OCI-LY1 (cell line): ENCODE measurements around the gene FCN1.

Experiments used
- H2AFZ ChIP-seq: fragments of 200-600 bp; sonication (generic), shearing (Covaris generic); 2 replicates; pipeline ENCODE4 v1.6.0; 2014; ENCODE audit warnings: antibody characterized with exemption, mild to moderate bottlenecking, low read length
- H3F3A ChIP-seq: fragments of 200-600 bp; sonication (generic), shearing (Covaris generic); 2 replicates; pipeline ENCODE4 v1.6.0; 2014; ENCODE audit warnings: mild to moderate bottlenecking, antibody characterized with exemption, low read length, moderate library complexity; ENCODE audit not compliant: insufficient read depth
- H3K27ac ChIP-seq: fragments of 200-600 bp; sonication (generic); 2 replicates; pipeline ENCODE4 v1.5.1; 2014; ENCODE audit warnings: low read length, mixed run types, mild to moderate bottlenecking, low read depth; ENCODE audit not compliant: poor library complexity, severe bottlenecking
- H3K27me3 ChIP-seq: fragments of 200-600 bp; sonication (generic); 2 replicates; pipeline ENCODE4 v1.6.0; 2014; ENCODE audit warnings: antibody characterized with exemption, mild to moderate bottlenecking, low read length, moderate library complexity; ENCODE audit not compliant: insufficient read depth
- H3K36me3 ChIP-seq: fragments of 200-600 bp; sonication (generic); 2 replicates; pipeline ENCODE4 v1.6.1; 2014; ENCODE audit warnings: mild to moderate bottlenecking, antibody characterized with exemption, low read length, moderate library complexity, mixed read lengths; ENCODE audit not compliant: insufficient read depth
- H3K4me1 ChIP-seq: fragments of 200-600 bp; sonication (generic); 2 replicates; pipeline ENCODE4 v1.5.1; 2014; ENCODE audit warnings: mild to moderate bottlenecking, low read length, moderate library complexity; ENCODE audit not compliant: insufficient read depth, severe bottlenecking
- H3K4me2 ChIP-seq: fragments of 200-600 bp; sonication (generic), shearing (Covaris generic); 2 replicates; pipeline ENCODE4 v1.6.1; 2014; ENCODE audit warnings: low read length
- H3K4me3 ChIP-seq: fragments of 200-600 bp; sonication (generic); 2 replicates; pipeline ENCODE4 v1.5.1; 2014; ENCODE audit warnings: low read length, low read depth, mild to moderate bottlenecking, mixed read lengths; ENCODE audit not compliant: poor library complexity, severe bottlenecking
- H3K79me2 ChIP-seq: fragments of 200-600 bp; shearing (Covaris generic); 2 replicates; pipeline ENCODE4 v1.6.1; 2016; ENCODE audit warnings: mixed run types, low read length, mixed read lengths; ENCODE audit not compliant: insufficient read depth
- H3K9ac ChIP-seq: fragments of 200-600 bp; sonication (generic), shearing (Covaris generic); 2 replicates; pipeline ENCODE4 v1.6.1; 2014; ENCODE audit warnings: mild to moderate bottlenecking, low read length, mixed read lengths
- H3K9me2 ChIP-seq: fragments of 200-600 bp; sonication (generic), shearing (Covaris generic); 2 replicates; pipeline ENCODE4 v1.6.1; 2014; ENCODE audit warnings: low read depth, mild to moderate bottlenecking, low read length, mixed read lengths
- H3K9me3 ChIP-seq: fragments of 200-600 bp; shearing (Covaris generic); 2 replicates; pipeline ENCODE4 v1.6.1; 2014; ENCODE audit warnings: low read length, mixed read lengths
- H4K20me1 ChIP-seq: fragments of 200-600 bp; sonication (generic), shearing (Covaris generic); 2 replicates; pipeline ENCODE4 v1.6.0; 2016; ENCODE audit warnings: mild to moderate bottlenecking, low read length; ENCODE audit not compliant: insufficient read depth
- EZH2 ChIP-seq: fragments of 200-600 bp; sonication (generic), shearing (Covaris generic); IDR thresholded peaks from 2 replicates; pipeline ENCODE4 v1.8.0; 2017; ENCODE audit warnings: borderline replicate concordance, mixed run types, mild to moderate bottlenecking, antibody characterized with exemption, low read length, moderate library complexity, mixed read lengths
- TF ChIP-seq, protein P1 (sequence below): fragments of 200-600 bp; sonication (generic), shearing (Covaris generic); IDR thresholded peaks from 2 replicates; pipeline ENCODE4 v1.5.1; 2017; ENCODE audit warnings: mild to moderate bottlenecking, antibody characterized with exemption, low read length, moderate library complexity, mixed read lengths

FCN1 gene

DNA sequence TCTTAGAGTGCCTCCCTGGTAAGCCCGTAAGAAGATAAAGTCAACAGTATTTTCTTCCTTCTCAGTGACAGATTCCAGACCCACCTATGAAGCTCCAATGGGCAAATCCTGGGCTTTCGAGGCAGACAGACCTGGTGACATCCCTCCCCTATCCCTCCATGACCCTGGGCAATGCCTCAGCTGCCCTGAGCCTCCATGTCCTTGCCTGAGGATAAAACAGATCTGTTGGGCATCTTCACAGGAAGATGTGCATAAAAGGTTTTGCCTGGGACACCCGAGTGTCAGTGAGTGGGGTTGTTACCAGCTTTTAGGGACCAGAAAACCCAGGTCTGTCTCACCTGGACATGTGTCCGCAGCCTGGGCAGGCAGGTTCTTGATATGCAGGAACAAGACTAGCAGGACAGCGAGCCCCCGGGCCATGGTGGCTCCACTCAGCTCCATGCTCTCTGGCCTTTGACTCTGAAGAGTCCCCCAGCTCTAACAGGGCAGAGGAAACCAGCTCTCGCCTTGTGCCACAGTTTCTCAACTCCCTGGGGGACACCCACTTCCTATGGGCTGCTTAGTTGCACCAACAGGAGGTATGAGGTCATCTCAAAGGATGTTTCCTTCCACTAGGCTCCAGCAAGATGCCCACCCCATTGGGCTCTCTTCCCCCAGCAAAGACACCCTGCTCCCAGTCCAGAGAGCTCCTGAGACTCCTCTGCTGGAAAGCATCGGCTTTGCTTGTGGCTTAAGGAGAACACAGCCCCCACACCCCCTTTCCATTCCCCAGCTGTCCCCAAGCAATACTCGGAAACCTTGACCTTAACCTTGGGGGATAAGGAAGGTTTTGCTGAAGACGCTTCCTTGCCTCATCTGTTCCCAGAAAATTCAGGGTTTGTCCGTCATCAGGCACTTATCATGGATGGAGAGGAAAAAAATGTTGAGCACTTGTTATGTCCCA is at the start of gene FCN1:
FCN1 (minus strand) TSS at position 482 of the 943 bp plus-strand sequence; CDS start at position 441, 41 bp downstream.
- Histone ChIP-seq H3K4me3 (no peak within 1 kb of the TSS), H3K27me3 (no peaks in the 10 kb centered on the region; the same call in none of the 2 replicates), H3F3A (no peaks in the 10 kb centered on the region), H3K79me2 (no peaks in the 10 kb centered on the region), H3K4me1 (peaks cover 3% of the 10 kb centered on the region), H4K20me1 (no peaks in the 10 kb centered on the region), H3K27ac (no peak within 1 kb of the TSS), H3K4me2 (no peak within 1 kb of the TSS), H2AFZ (no peak within 1 kb of the TSS), H3K9ac (no peak within 1 kb of the TSS), H3K9me2 (no peaks in the 10 kb centered on the region), H3K36me3 (peaks cover 7% of the 10 kb centered on the region; the same call in 1 of the 2 replicates), H3K9me3 (peaks cover 11% of the 10 kb centered on the region)
- TF ChIP-seq, protein P1, sequence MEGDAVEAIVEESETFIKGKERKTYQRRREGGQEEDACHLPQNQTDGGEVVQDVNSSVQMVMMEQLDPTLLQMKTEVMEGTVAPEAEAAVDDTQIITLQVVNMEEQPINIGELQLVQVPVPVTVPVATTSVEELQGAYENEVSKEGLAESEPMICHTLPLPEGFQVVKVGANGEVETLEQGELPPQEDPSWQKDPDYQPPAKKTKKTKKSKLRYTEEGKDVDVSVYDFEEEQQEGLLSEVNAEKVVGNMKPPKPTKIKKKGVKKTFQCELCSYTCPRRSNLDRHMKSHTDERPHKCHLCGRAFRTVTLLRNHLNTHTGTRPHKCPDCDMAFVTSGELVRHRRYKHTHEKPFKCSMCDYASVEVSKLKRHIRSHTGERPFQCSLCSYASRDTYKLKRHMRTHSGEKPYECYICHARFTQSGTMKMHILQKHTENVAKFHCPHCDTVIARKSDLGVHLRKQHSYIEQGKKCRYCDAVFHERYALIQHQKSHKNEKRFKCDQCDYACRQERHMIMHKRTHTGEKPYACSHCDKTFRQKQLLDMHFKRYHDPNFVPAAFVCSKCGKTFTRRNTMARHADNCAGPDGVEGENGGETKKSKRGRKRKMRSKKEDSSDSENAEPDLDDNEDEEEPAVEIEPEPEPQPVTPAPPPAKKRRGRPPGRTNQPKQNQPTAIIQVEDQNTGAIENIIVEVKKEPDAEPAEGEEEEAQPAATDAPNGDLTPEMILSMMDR = no peak
- TF ChIP-seq EZH2 = no peak

DNA sequence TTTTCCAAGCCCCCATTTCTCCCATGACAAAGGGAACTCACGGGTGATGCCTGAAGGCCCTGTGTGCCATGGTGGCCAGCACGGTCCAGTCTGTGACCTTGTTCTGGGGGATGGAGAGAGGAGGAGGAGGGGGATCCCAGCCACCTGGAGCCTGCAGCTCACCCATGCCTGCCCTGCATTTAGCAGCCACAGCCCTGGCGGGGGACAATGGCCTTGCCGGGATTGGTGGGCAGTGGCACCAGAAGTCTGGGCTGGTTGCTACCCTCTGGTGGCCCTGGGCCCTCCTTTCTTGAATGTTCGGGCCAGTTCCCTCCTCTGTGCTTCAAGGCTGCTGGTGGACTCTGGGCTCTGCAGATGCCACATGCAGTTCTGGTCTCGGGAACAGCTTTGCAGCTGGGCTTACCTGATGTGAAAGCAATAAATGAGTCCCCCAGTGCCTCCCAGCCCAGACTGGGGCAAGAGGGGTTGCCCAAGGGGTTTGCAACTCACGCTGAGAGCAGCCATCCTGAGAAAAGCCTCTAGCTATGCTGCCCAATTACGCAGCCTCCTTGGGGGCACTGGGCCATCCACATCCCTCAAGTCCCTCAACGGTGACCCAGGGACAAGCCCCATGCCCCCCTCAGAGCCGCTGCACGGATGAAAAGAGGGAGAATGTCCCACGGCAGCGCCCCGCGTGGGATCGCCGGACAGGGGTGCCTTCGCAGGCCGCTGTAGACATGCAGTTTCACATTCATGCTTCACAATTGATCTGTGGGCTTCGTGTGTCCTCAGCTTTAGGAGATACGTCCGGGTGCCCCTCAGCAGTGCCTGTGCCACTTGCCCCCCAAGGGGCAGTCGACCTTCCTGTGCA is 49.2 kb upstream of the FCN1 start:
- Histone ChIP-seq H3K9me2 (no peaks in the 10 kb centered on the region), H3K4me3 (no peak overlapping the region), H3K4me1 (peaks cover 3% of the 10 kb centered on the region), H3K4me2 (no peak overlapping the region), H3K9ac (no peak overlapping the region), H3F3A (no peaks in the 10 kb centered on the region), H4K20me1 (no peaks in the 10 kb centered on the region), H2AFZ (no peak overlapping the region), H3K79me2 (no peaks in the 10 kb centered on the region), H3K36me3 (no peaks in the 10 kb centered on the region), H3K27me3 (peaks cover 10% of the 10 kb centered on the region; the same call in 1 of the 2 replicates), H3K9me3 (no peaks in the 10 kb centered on the region), H3K27ac (no peak overlapping the region)
- TF ChIP-seq, protein P1 = no peak
- no peak for TF ChIP-seq EZH2

DNA sequence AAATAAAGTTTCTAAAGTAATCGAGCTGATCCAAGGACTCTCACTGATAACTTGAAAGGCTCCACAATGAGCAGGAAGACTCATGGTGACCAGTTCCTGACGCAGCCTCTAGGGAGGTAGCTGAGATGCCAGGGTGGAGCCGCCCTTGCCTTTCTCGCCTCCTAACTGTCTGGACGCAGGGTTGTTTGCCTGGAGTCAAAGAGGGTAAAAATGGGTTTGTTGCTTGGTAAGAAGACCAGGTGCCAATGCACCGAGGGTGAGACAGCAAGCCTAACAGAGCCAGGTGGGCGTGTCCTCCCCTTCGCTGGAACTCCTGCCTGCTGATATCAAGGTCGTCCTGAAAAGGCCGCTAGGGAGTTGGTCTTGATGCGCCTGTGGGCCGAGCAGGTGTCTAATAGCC is 48.6 kb upstream of the FCN1 start:
- Histone ChIP-seq H3K27ac (no peak overlapping the region), H3K9ac (no peak overlapping the region), H3K79me2 (no peaks in the 10 kb centered on the region), H3K4me3 (no peak overlapping the region), H3K9me3 (no peaks in the 10 kb centered on the region), H3K4me1 (peaks cover 4% of the 10 kb centered on the region), H3K4me2 (no peak overlapping the region), H4K20me1 (no peaks in the 10 kb centered on the region), H3K36me3 (no peaks in the 10 kb centered on the region), H3F3A (no peaks in the 10 kb centered on the region), H3K9me2 (no peaks in the 10 kb centered on the region), H3K27me3 (peaks cover 10% of the 10 kb centered on the region; the same call in 1 of the 2 replicates), H2AFZ (no peak overlapping the region)
- TF ChIP-seq EZH2 = no peak
- TF ChIP-seq, protein P1 = no peak
